PC-3 (cell line): Measurements from ENCODE around the gene BCAS1.

Experiments used
- EZH2 ChIP-seq: fragments of 300-600 bp; sonication (generic); IDR thresholded peaks from one replicate; pipeline ENCODE4 v1.6.1; 2017; ENCODE audit warnings: antibody characterized with exemption, mild to moderate bottlenecking, low read length; ENCODE audit not compliant: unreplicated experiment
- EZH2phosphoT487 ChIP-seq: fragments of 300-600 bp; sonication (generic); IDR thresholded peaks from 2 replicates; pipeline ENCODE4 v1.6.1; 2018; ENCODE audit warnings: mild to moderate bottlenecking, antibody characterized with exemption, low read length, borderline replicate concordance
- TF ChIP-seq, protein P1 (sequence below): fragments of 300-600 bp; sonication (generic); conservative IDR thresholded peaks from 2 replicates; pipeline ENCODE4 v1.5.1; 2017; ENCODE audit warnings: antibody characterized with exemption, low read depth, mild to moderate bottlenecking, low read length

- TF ChIP-seq, protein P1, sequence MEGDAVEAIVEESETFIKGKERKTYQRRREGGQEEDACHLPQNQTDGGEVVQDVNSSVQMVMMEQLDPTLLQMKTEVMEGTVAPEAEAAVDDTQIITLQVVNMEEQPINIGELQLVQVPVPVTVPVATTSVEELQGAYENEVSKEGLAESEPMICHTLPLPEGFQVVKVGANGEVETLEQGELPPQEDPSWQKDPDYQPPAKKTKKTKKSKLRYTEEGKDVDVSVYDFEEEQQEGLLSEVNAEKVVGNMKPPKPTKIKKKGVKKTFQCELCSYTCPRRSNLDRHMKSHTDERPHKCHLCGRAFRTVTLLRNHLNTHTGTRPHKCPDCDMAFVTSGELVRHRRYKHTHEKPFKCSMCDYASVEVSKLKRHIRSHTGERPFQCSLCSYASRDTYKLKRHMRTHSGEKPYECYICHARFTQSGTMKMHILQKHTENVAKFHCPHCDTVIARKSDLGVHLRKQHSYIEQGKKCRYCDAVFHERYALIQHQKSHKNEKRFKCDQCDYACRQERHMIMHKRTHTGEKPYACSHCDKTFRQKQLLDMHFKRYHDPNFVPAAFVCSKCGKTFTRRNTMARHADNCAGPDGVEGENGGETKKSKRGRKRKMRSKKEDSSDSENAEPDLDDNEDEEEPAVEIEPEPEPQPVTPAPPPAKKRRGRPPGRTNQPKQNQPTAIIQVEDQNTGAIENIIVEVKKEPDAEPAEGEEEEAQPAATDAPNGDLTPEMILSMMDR, result no peak
- TF ChIP-seq EZH2 (no peak), EZH2phosphoT487 (no peak)
Measured at GRCh38 chr20:53929974-53930650, 140.3 kb downstream of the BCAS1 start.
